H9 (cell line): ENCODE data around the gene TMX1. TPM values are rescaled to one million over a fixed set of nuclear protein-coding genes. Genes with fewer than 3 reads are reported as not detected.

Experiments
- DNase-seq: peaks from one replicate; pipeline ENCODE4 v3.0.0-alpha.2; 2017
- H2AFZ ChIP-seq: one replicate; pipeline ENCODE4 v1.6.1; 2013; ENCODE audit warnings: mild to moderate bottlenecking, low read length, control low read depth, moderate library complexity
- H2AK5ac ChIP-seq: 2 replicates; pipeline ENCODE4 v1.6.1; 2013; ENCODE audit warnings: low read length, control low read depth, mixed read lengths; ENCODE audit not compliant: insufficient read length
- H2BK120ac ChIP-seq: one replicate; pipeline ENCODE4 v1.6.1; 2013; ENCODE audit warnings: low read depth, mild to moderate bottlenecking, low read length, control low read depth, inconsistent platforms; ENCODE audit not compliant: poor library complexity, severe bottlenecking
- H2BK12ac ChIP-seq: 2 replicates; pipeline ENCODE4 v1.6.1; 2013; ENCODE audit warnings: low read length, control low read depth, mixed read lengths, low read depth; ENCODE audit not compliant: insufficient read length
- H2BK15ac ChIP-seq: 2 replicates; pipeline ENCODE4 v1.6.1; 2013; ENCODE audit warnings: low read depth, low read length, control low read depth
- H2BK20ac ChIP-seq: one replicate; pipeline ENCODE4 v1.6.1; 2013; ENCODE audit warnings: low read depth, mild to moderate bottlenecking, low read length, control low read depth, inconsistent platforms; ENCODE audit not compliant: poor library complexity, severe bottlenecking
- H2BK5ac ChIP-seq: 2 replicates; pipeline ENCODE4 v1.6.1; 2013; ENCODE audit warnings: low read length, control low read depth, mixed read lengths; ENCODE audit not compliant: insufficient read length
- H3K14ac ChIP-seq: 2 replicates; pipeline ENCODE4 v1.6.1; 2013; ENCODE audit warnings: low read length, control low read depth; ENCODE audit not compliant: insufficient read depth
- H3K18ac ChIP-seq: 2 replicates; pipeline ENCODE4 v1.6.1; 2013; ENCODE audit warnings: low read depth, mild to moderate bottlenecking, mixed read lengths, low read length, control low read depth; ENCODE audit not compliant: insufficient read length
- H3K23ac ChIP-seq: 2 replicates; pipeline ENCODE4 v1.6.1; 2013; ENCODE audit warnings: low read length, control low read depth, mixed read lengths, low read depth; ENCODE audit not compliant: insufficient read length
- H3K23me2 ChIP-seq: 2 replicates; pipeline ENCODE4 v1.6.1; 2013; ENCODE audit warnings: low read depth, mild to moderate bottlenecking, mixed read lengths, low read length, control low read depth; ENCODE audit not compliant: insufficient read length, poor library complexity, severe bottlenecking
- H3K27ac ChIP-seq: 2 replicates; pipeline ENCODE4 v1.5.1; 2013; ENCODE audit warnings: low read length, control low read depth, mixed read lengths, low read depth; ENCODE audit not compliant: insufficient read length
- H3K27me3 ChIP-seq: 2 replicates; pipeline ENCODE4 v1.6.1; 2013; ENCODE audit warnings: low read length, control low read depth, inconsistent platforms; ENCODE audit not compliant: insufficient read depth
- H3K4ac ChIP-seq: 2 replicates; pipeline ENCODE4 v1.6.1; 2013; ENCODE audit warnings: low read depth, mild to moderate bottlenecking, control low read depth, inconsistent platforms, low read length, moderate library complexity
- H3K4me1 ChIP-seq: 2 replicates; pipeline ENCODE4 v1.6.1; 2013; ENCODE audit warnings: low read length, control low read depth, inconsistent platforms; ENCODE audit not compliant: insufficient read depth
- H3K4me2 ChIP-seq: 2 replicates; pipeline ENCODE4 v1.6.1; 2013; ENCODE audit warnings: low read length, control low read depth, mixed read lengths; ENCODE audit not compliant: insufficient read length, insufficient read depth
- H3K56ac ChIP-seq: 2 replicates; pipeline ENCODE4 v1.6.1; 2013; ENCODE audit warnings: low read depth, mild to moderate bottlenecking, mixed read lengths, low read length, control low read depth; ENCODE audit not compliant: insufficient read length
- H3K79me1 ChIP-seq: 2 replicates; pipeline ENCODE4 v1.6.1; 2013; ENCODE audit warnings: low read depth, mild to moderate bottlenecking, moderate library complexity, low read length, control low read depth, inconsistent platforms; ENCODE audit not compliant: insufficient read depth, poor library complexity, severe bottlenecking
- H3K79me2 ChIP-seq: 2 replicates; pipeline ENCODE4 v1.6.1; 2013; ENCODE audit warnings: low read length, control low read depth, inconsistent platforms; ENCODE audit not compliant: insufficient read depth
- H3K9ac ChIP-seq: 2 replicates; pipeline ENCODE4 v1.6.1; 2013; ENCODE audit warnings: low read length, control low read depth, mixed read lengths; ENCODE audit not compliant: insufficient read length; ENCODE audit errors: extremely low read depth
- H3K9me3 ChIP-seq: one replicate; pipeline ENCODE4 v1.6.1; 2013; ENCODE audit warnings: low read depth, low read length, inconsistent platforms; ENCODE audit not compliant: control insufficient read depth
- H3T11ph ChIP-seq: one replicate; pipeline ENCODE4 v1.6.1; 2013; ENCODE audit warnings: mild to moderate bottlenecking, low read length, control low read depth, inconsistent platforms
- H4K20me1 ChIP-seq: one replicate; pipeline ENCODE4 v1.6.1; 2013; ENCODE audit not compliant: control insufficient read depth, insufficient read length, insufficient read depth
- H4K5ac ChIP-seq: 2 replicates; pipeline ENCODE4 v1.6.1; 2013; ENCODE audit warnings: low read depth, mild to moderate bottlenecking, mixed read lengths, low read length, control low read depth; ENCODE audit not compliant: insufficient read length
- H4K8ac ChIP-seq: replicated peaks from 2 replicates; pipeline ENCODE4 v1.6.1; 2013; ENCODE audit warnings: low read length, control low read depth, mixed read lengths, low read depth; ENCODE audit not compliant: insufficient read length
- H4K91ac ChIP-seq: 2 replicates; pipeline ENCODE4 v1.6.1; 2013; ENCODE audit warnings: low read depth, mild to moderate bottlenecking, moderate library complexity, mixed read lengths, low read length, control low read depth; ENCODE audit not compliant: insufficient read length
- H3K27ac Mint-ChIP-seq, 3 experiments: 2 replicates in 2 of 3; 3 replicates in 1 of 3; pipeline ENCODE4 v1.8.0; 2020 to 2021; ENCODE audit warnings: mixed read lengths in 3 of 3, mild to moderate bottlenecking in 1 of 3, moderate library complexity in 1 of 3
- H3K27me3 Mint-ChIP-seq: 2 replicates; pipeline ENCODE4 v1.8.0; 2021; ENCODE audit warnings: low read depth, mild to moderate bottlenecking, moderate library complexity, mixed read lengths
- H3K36me3 Mint-ChIP-seq, 3 experiments: 2 replicates in 2 of 3; 3 replicates in 1 of 3; pipeline ENCODE4 v1.8.0; 2020 to 2021; ENCODE audit warnings: low read depth in 3 of 3, mixed read lengths in 3 of 3; ENCODE audit not compliant: insufficient read depth in 1 of 3
- H3K4me1 Mint-ChIP-seq, 2 experiments: 2 replicates each; pipeline ENCODE4 v1.8.0; 2020; ENCODE audit warnings: mixed read lengths in 2 of 2
- H3K4me3 Mint-ChIP-seq, 2 experiments: 2 replicates in 1 of 2; 3 replicates in 1 of 2; pipeline ENCODE4 v1.8.0; 2020 to 2021; ENCODE audit warnings: mild to moderate bottlenecking in 2 of 2, mixed read lengths in 2 of 2, moderate library complexity in 1 of 2
- H3K9me3 Mint-ChIP-seq, 2 experiments: 2 replicates in 1 of 2; 3 replicates in 1 of 2; pipeline ENCODE4 v1.8.0; 2020; ENCODE audit warnings: mild to moderate bottlenecking in 2 of 2, mixed read lengths in 2 of 2, moderate library complexity in 1 of 2
- WGBS: extraction: QIAGEN DNeasy Blood & Tissue Kit; methylation state at CpG from one replicate; pipeline ENCODE4 v1.1.7; 2013; ENCODE audit warnings: missing lambda C conversion rate, low lambda C conversion rate, mixed read lengths; ENCODE audit not compliant: insufficient read length; ENCODE audit errors: extremely low coverage; 5-methylcytosine and 5-hydroxymethylcytosine counted together
- total RNA-seq: library from RNA; stranded (reverse); gene quantifications from 2 replicates; pipeline ENCODE4 v1.2.1, GENCODE V29; 2021
- TF ChIP-seq, protein P1 (sequence below): fragments of 200-600 bp; sonication (generic); conservative IDR thresholded peaks from 3 replicates; pipeline ENCODE4 v1.8.0; 2021; ENCODE audit warnings: antibody characterized with exemption, mild to moderate bottlenecking

The TMX1 gene
- total RNA-seq, 1 experiment from 2014 or later = 83.5 TPM

DNA sequence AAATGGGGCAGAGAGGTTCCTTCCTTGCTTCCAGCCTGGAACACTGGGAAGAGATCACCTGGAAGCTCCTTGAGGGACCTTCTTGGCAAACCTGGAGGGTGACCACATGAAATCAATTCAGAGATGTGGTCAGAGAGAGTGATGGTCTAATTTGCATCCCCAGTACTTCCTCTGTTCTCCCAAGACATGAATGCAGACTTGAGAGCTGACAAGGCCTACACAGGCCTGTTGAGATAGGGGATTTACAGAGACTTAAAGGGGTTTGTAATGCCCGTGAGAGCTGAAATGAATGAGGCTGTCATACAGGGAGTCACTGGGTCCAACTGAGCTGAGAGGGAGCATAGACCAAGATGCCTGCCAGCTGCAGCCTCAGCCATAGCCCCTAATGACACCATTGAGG, 45.1 kb downstream of the TMX1 start:
- H3K36me3 Mint-ChIP-seq = peaks cover 4 to 40% (median 7%) of the 10 kb centered on the region in 3 experiments; a peak in 6 of 7 replicates
- DNase-seq = no peak
- TF ChIP-seq, protein P1, sequence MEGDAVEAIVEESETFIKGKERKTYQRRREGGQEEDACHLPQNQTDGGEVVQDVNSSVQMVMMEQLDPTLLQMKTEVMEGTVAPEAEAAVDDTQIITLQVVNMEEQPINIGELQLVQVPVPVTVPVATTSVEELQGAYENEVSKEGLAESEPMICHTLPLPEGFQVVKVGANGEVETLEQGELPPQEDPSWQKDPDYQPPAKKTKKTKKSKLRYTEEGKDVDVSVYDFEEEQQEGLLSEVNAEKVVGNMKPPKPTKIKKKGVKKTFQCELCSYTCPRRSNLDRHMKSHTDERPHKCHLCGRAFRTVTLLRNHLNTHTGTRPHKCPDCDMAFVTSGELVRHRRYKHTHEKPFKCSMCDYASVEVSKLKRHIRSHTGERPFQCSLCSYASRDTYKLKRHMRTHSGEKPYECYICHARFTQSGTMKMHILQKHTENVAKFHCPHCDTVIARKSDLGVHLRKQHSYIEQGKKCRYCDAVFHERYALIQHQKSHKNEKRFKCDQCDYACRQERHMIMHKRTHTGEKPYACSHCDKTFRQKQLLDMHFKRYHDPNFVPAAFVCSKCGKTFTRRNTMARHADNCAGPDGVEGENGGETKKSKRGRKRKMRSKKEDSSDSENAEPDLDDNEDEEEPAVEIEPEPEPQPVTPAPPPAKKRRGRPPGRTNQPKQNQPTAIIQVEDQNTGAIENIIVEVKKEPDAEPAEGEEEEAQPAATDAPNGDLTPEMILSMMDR = no peak
- Histone ChIP-seq H4K8ac (no peak overlapping the region), H3K4me2 (no peak overlapping the region), H3K14ac (no peak overlapping the region), H3K18ac (no peak overlapping the region), H2AFZ (no peak overlapping the region), H3K4ac (no peak overlapping the region), H3K9ac (no peak overlapping the region), H2AK5ac (no peak overlapping the region), H4K5ac (no peak overlapping the region), H3T11ph (no peak overlapping the region), H3K4me1 (no peaks in the 10 kb centered on the region), H3K27ac (no peak overlapping the region), H3K79me1 (no peaks in the 10 kb centered on the region), H2BK15ac (no peak overlapping the region), H3K9me3 (no peaks in the 10 kb centered on the region), H2BK20ac (no peak overlapping the region), H4K20me1 (no peaks in the 10 kb centered on the region), H2BK5ac (no peak overlapping the region), H4K91ac (no peak overlapping the region), H3K23me2 (no peaks in the 10 kb centered on the region), H2BK120ac (no peak overlapping the region), H3K27me3 (no peaks in the 10 kb centered on the region), H3K56ac (no peak overlapping the region), H3K79me2 (no peaks in the 10 kb centered on the region), H2BK12ac (no peak overlapping the region), H3K23ac (no peak overlapping the region)
- no CpG with 5 or more reads among the region's 1 CpG for WGBS
- H3K4me3 Mint-ChIP-seq = no peak overlapping the region
- H3K27me3 Mint-ChIP-seq = no peaks in the 10 kb centered on the region
- no peaks in the 10 kb centered on the region for H3K9me3 Mint-ChIP-seq
- H3K27ac Mint-ChIP-seq = peak overlapping the region in 1 of 3 experiments; percentile 51; a peak in 1 of 7 replicates
- H3K4me1 Mint-ChIP-seq = peaks cover 4 to 5% of the 10 kb centered on the region in 2 experiments; a peak in 2 of 4 replicates
